ENCODE results near the gene C2CD2.

- TF ChIP-seq CTCF (conservative IDR thresholded peaks at IDR 0.05; ENCODE audit: low read depth, low read length): no peak
- no peak for TF ChIP-seq EZH2 (IDR thresholded peaks at IDR 0.05; ENCODE audit: borderline replicate concordance, low read depth, low read length, poor library complexity, severe bottlenecking)
Measured at GRCh38 chr21:41943851-41944250, 10.0 kb downstream of the C2CD2 start.
